IMR-90 (cell line): ENCODE data around the gene ZNF177. TPM values are rescaled to one million over a fixed set of nuclear protein-coding genes. Genes with fewer than 3 reads are reported as not detected.

Source experiments
- ATAC-seq: fragments of 200-7000 bp; cut with Tn5 transposase; 2 replicates; pipeline ENCODE4 v1.9.1; 2020; ENCODE audit warnings: low read depth, mild to moderate bottlenecking, moderate library complexity
- BruUV-seq: library from RNA; stranded (reverse); fragments of 400-500 nt; replicated peaks from 2 replicates; lab custom pipeline; 2021; lab: Mats Ljungman, UMichigan
- CTCF ChIA-PET: fragments of 300-600 bp; formaldehyde crosslinking; extraction: SDS; loops from one replicate; lab custom pipeline; 2021; ENCODE audit warnings: antibody characterized with exemption; lab: Yijun Ruan, JAX
- POLR2A ChIA-PET: fragments of 300-600 bp; sonication (Branson Sonifier 250); formaldehyde crosslinking; loops from one replicate; lab custom pipeline; 2022; ENCODE audit warnings: antibody characterized with exemption; ENCODE audit not compliant: unreplicated experiment; lab: Charles Lee
- DNase-seq: peaks from one replicate; pipeline ENCODE4 v3.0.0; 2013
- H2AFZ ChIP-seq: replicated peaks from 2 replicates; pipeline ENCODE3; 2013; ENCODE audit warnings: low read length, mild to moderate bottlenecking; ENCODE audit not compliant: poor library complexity
- H2AK5ac ChIP-seq: 2 replicates; pipeline ENCODE4 v1.6.1; 2013; ENCODE audit warnings: low read depth, low read length, inconsistent platforms
- H2AK9ac ChIP-seq: replicated peaks from 2 replicates; pipeline ENCODE3; 2013; ENCODE audit warnings: mild to moderate bottlenecking, low read depth, low read length, moderate library complexity; ENCODE audit not compliant: poor library complexity
- H2BK120ac ChIP-seq: 2 replicates; pipeline ENCODE4 v1.6.1; 2013; ENCODE audit warnings: low read depth, low read length, inconsistent platforms
- H2BK15ac ChIP-seq: 3 replicates; pipeline ENCODE4 v1.6.1; 2013; ENCODE audit warnings: low read depth, low read length, inconsistent platforms
- H2BK20ac ChIP-seq: 2 replicates; pipeline ENCODE4 v1.6.1; 2013; ENCODE audit warnings: low read depth, mild to moderate bottlenecking, inconsistent platforms, low read length, moderate library complexity
- H2BK5ac ChIP-seq: 2 replicates; pipeline ENCODE4 v1.6.1; 2013; ENCODE audit warnings: mild to moderate bottlenecking, low read depth, low read length, inconsistent platforms; ENCODE audit not compliant: poor library complexity, severe bottlenecking
- H3K14ac ChIP-seq: replicated peaks from 2 replicates; pipeline ENCODE4 v1.6.1; 2013; ENCODE audit warnings: low read depth, low read length, inconsistent platforms
- H3K18ac ChIP-seq: 2 replicates; pipeline ENCODE4 v1.6.1; 2013; ENCODE audit warnings: low read depth, low read length, control low read depth
- H3K23ac ChIP-seq: 2 replicates; pipeline ENCODE4 v1.6.1; 2013; ENCODE audit warnings: low read depth, low read length, inconsistent platforms
- H3K27ac ChIP-seq: 2 replicates; pipeline ENCODE4 v1.5.1; 2013; ENCODE audit warnings: mild to moderate bottlenecking, control low read depth, low read length; ENCODE audit not compliant: insufficient read depth
- H3K27me3 ChIP-seq: 2 replicates; pipeline ENCODE4 v1.6.1; 2013; ENCODE audit warnings: low read length; ENCODE audit not compliant: control insufficient read depth, insufficient read depth
- H3K36me3 ChIP-seq: 2 replicates; pipeline ENCODE4 v1.6.1; 2013; ENCODE audit warnings: low read length, mixed read lengths; ENCODE audit not compliant: control insufficient read depth, insufficient read depth
- H3K4ac ChIP-seq: 2 replicates; pipeline ENCODE4 v1.6.1; 2013; ENCODE audit warnings: low read depth, low read length, inconsistent platforms
- H3K4me1 ChIP-seq: 2 replicates; pipeline ENCODE4 v1.6.1; 2013; ENCODE audit warnings: low read length, mixed read lengths; ENCODE audit not compliant: control insufficient read depth, insufficient read depth
- H3K4me2 ChIP-seq: 2 replicates; pipeline ENCODE4 v1.6.1; 2013; ENCODE audit warnings: low read depth, mild to moderate bottlenecking, control low read depth, low read length, moderate library complexity
- H3K4me3 ChIP-seq: 2 replicates; pipeline ENCODE4 v1.5.1; 2013; ENCODE audit warnings: low read depth, mild to moderate bottlenecking, control low read depth, low read length, moderate library complexity; ENCODE audit not compliant: insufficient read depth
- H3K56ac ChIP-seq: 2 replicates; pipeline ENCODE4 v1.6.1; 2013; ENCODE audit warnings: low read length, inconsistent platforms; ENCODE audit not compliant: insufficient read depth; ENCODE audit errors: extremely low read depth
- H3K79me1 ChIP-seq, 2 experiments: 2 replicates each; pipeline ENCODE4 v1.6.1; 2013; ENCODE audit warnings: low read length in 2 of 2, inconsistent platforms in 1 of 2, low read depth in 1 of 2
- H3K9ac ChIP-seq: 2 replicates; pipeline ENCODE4 v1.6.1; 2013; ENCODE audit warnings: low read depth, low read length, control low read depth
- H3K9me1 ChIP-seq: 2 replicates; pipeline ENCODE4 v1.6.1; 2013; ENCODE audit warnings: low read length, inconsistent platforms; ENCODE audit not compliant: insufficient read depth
- H3K9me3 ChIP-seq: 2 replicates; pipeline ENCODE4 v1.6.1; 2013; ENCODE audit warnings: low read length; ENCODE audit not compliant: control insufficient read depth, insufficient read depth
- H4K20me1 ChIP-seq: 2 replicates; pipeline ENCODE4 v1.6.1; 2013; ENCODE audit warnings: low read length, inconsistent platforms; ENCODE audit not compliant: insufficient read depth
- H4K5ac ChIP-seq: 2 replicates; pipeline ENCODE4 v1.6.1; 2013; ENCODE audit warnings: mild to moderate bottlenecking, low read depth, low read length, control low read depth
- H4K8ac ChIP-seq, 2 experiments: 2 replicates each; pipeline ENCODE4 v1.6.1; 2013; ENCODE audit warnings: low read depth in 2 of 2, low read length in 2 of 2, control low read depth in 1 of 2, inconsistent platforms in 1 of 2
- H4K91ac ChIP-seq: 2 replicates; pipeline ENCODE4 v1.6.1; 2013; ENCODE audit warnings: low read depth, low read length, inconsistent platforms; ENCODE audit not compliant: insufficient read depth
- BHLHE40 ChIP-seq: fragments of 150-350 bp; IDR thresholded peaks from 2 replicates; pipeline ENCODE4 v1.6.1; 2016; ENCODE audit warnings: mild to moderate bottlenecking, low read depth, low read length
- WGBS, 2 experiments: methylation state at CpG; one replicate each; pipeline versions ENCODE4 v1.1.5 to v1.1.7; 2013; ENCODE audit warnings: missing lambda C conversion rate in 2 of 2; ENCODE audit not compliant: insufficient read length in 1 of 2; ENCODE audit errors: extremely low coverage in 2 of 2; 5-methylcytosine and 5-hydroxymethylcytosine counted together
- dilution Hi-C: fragments of 300-500 bp; cut with HindIII; formaldehyde crosslinking; loops from one replicate; pipeline ENCODE4 v1.14.3; 2018; ENCODE audit warnings: low sequenced_read_pairs; ENCODE audit not compliant: unreplicated experiment
- in situ Hi-C: fragments of 300-500 bp; cut with MboI; formaldehyde crosslinking; loops from 3 replicates; pipeline ENCODE4 v1.14.3; 2019; ENCODE audit warnings: low sequenced_read_pairs, inconsistent platforms, mixed read lengths
- intact Hi-C: fragments of 100-400 bp; cut with micrococcal nuclease; formaldehyde crosslinking; loops from 2 replicates; pipeline ENCODE4 v1.10.0; 2022
- polyA plus RNA-seq, 3 experiments: library from polyadenylated mRNA; depleted of rRNA; stranded (reverse); fragments of >200 nt; gene quantifications; 2 replicates each; pipeline ENCODE4 v1.2.3, GENCODE V29; 2012; ENCODE audit warnings: low replicate concordance in 1 of 3
- total RNA-seq: library from RNA; depleted of rRNA; stranded (reverse); fragments of >200 nt; gene quantifications from 2 replicates; pipeline ENCODE4 v1.2.3, GENCODE V29; 2012

ZNF177 gene
- total and polyA plus RNA-seq, 2 of the 4 experiments (the other 2 are of a cell fraction): 0.87 to 1.1 TPM

GRCh38 chr19:9427941-9428340 is 65.1 kb downstream of the ZNF177 start:
- H3K9ac ChIP-seq: no peak overlapping the region
- H3K9me3 ChIP-seq: no peaks in the 10 kb centered on the region; the same call in 1 of the 2 replicates
- no peak overlapping the region for H3K4ac ChIP-seq
- H4K91ac ChIP-seq: no peak overlapping the region
- H3K56ac ChIP-seq: no peak overlapping the region
- H3K4me2 ChIP-seq: no peak overlapping the region
- no peaks in the 10 kb centered on the region for H3K9me1 ChIP-seq
- ATAC-seq (no peak), DNase-seq (no peak)
- H2BK120ac ChIP-seq: no peak overlapping the region
- POLR2A ChIA-PET: no interaction called here
- intact Hi-C loops: no loop called here
- no peaks in the 10 kb centered on the region for H3K4me1 ChIP-seq
- no peak overlapping the region for H3K18ac ChIP-seq
- no peak overlapping the region for H3K23ac ChIP-seq
- no peak overlapping the region for H4K8ac ChIP-seq
- in situ Hi-C loops: no loop called here
- CTCF ChIA-PET: no interaction called here
- H3K27ac ChIP-seq: no peak overlapping the region
- H3K36me3 ChIP-seq: peaks cover 38% of the 10 kb centered on the region
- no peak overlapping the region for H2BK5ac ChIP-seq
- H2BK15ac ChIP-seq: no peak overlapping the region
- dilution Hi-C loops: no loop called here
- peaks cover 4 to 29% of the 10 kb centered on the region in 2 experiments; a peak in 3 of 4 replicates for H3K79me1 ChIP-seq
- no peak overlapping the region for H2AFZ ChIP-seq
- H2AK5ac ChIP-seq: no peak overlapping the region
- H3K27me3 ChIP-seq: no peaks in the 10 kb centered on the region
- no peak for TF ChIP-seq BHLHE40
- H3K4me3 ChIP-seq: no peak overlapping the region
- H2BK20ac ChIP-seq: no peak overlapping the region
- H4K20me1 ChIP-seq: no peaks in the 10 kb centered on the region
- H3K14ac ChIP-seq: no peak overlapping the region
- no peak overlapping the region for H2AK9ac ChIP-seq
- 80% methylated on average over 2 of the region's 6 CpGs; no CpG with 5 or more reads in 1 of the 2 experiments for WGBS, 2 experiments
- BruUV-seq: no TSS peak
- no peak overlapping the region for H4K5ac ChIP-seq
